CD4-positive, alpha-beta T cell treated with Interferon gamma for 1 hour (primary cell): ENCODE results near the gene HDDC2.
"Not testable (repeated sequence)": the region's sequence is repeated elsewhere in the genome, so short reads cannot be mapped to it uniquely, and the experiment has no call there.

Experiments used
- DNase-seq: peaks from one replicate; pipeline ENCODE4 v3.0.0-alpha.2; 2020

The HDDC2 gene

GRCh38 chr6:125304970-125305660 is 3.3 kb upstream of the HDDC2 start:
- DNase-seq: no peak

- no peak for DNase-seq
Observed at GRCh38 chr6:125303512-125303854, 1.7 kb upstream of the HDDC2 start.

GRCh38 chr6:125302840-125303511 is 1.2 kb upstream of the HDDC2 start:
- DNase-seq: no peak

GRCh38 chr6:125300992-125301434 is 754 bp downstream of the HDDC2 start:
- no peak for DNase-seq

GRCh38 chr6:125299257-125299656 is 2.5 kb downstream of the HDDC2 start:
- DNase-seq: no peak

GRCh38 chr6:125296471-125296870 is 5.3 kb downstream of the HDDC2 start:
- DNase-seq: no peak

- no peak for DNase-seq
Observed at GRCh38 chr6:125294925-125295324, 6.8 kb downstream of the HDDC2 start.

GRCh38 chr6:125294036-125294435 is 7.7 kb downstream of the HDDC2 start:
- DNase-seq: no peak

- DNase-seq: no peak
Observed at GRCh38 chr6:125293587-125293986, 8.2 kb downstream of the HDDC2 start.

- no peak for DNase-seq
Observed at GRCh38 chr6:125287718-125288117, 14.0 kb downstream of the HDDC2 start.

GRCh38 chr6:125285936-125286335 is 15.8 kb downstream of the HDDC2 start:
- DNase-seq: no peak

- no peak for DNase-seq
Observed at GRCh38 chr6:125285353-125285752, 16.4 kb downstream of the HDDC2 start.

GRCh38 chr6:125282470-125282869 is 19.3 kb downstream of the HDDC2 start:
- DNase-seq: not testable (repeated sequence)

- DNase-seq: not testable (repeated sequence)
Observed at GRCh38 chr6:125280370-125281035, 21.3 kb downstream of the HDDC2 start.

- no peak for DNase-seq
Observed at GRCh38 chr6:125279961-125280360, 21.8 kb downstream of the HDDC2 start.

- DNase-seq: no peak
Observed at GRCh38 chr6:125277838-125278237, 23.9 kb downstream of the HDDC2 start.

- DNase-seq: no peak
Observed at GRCh38 chr6:125275779-125276178, 26.0 kb downstream of the HDDC2 start.

- DNase-seq: no peak
Observed at GRCh38 chr6:125274935-125275334, 26.8 kb downstream of the HDDC2 start.

GRCh38 chr6:125273965-125274364 is 27.8 kb downstream of the HDDC2 start:
- no peak for DNase-seq

- no peak for DNase-seq
Observed at GRCh38 chr6:125273251-125273650, 28.5 kb downstream of the HDDC2 start.

- DNase-seq: no peak
Observed at GRCh38 chr6:125271486-125272159, 30.1 kb downstream of the HDDC2 start.

- DNase-seq: no peak
Observed at GRCh38 chr6:125270380-125270779, 31.4 kb downstream of the HDDC2 start.

- no peak for DNase-seq
Observed at GRCh38 chr6:125269328-125269985, 32.3 kb downstream of the HDDC2 start.
